ENCODE measurements around the gene HK3.

Gene HK3

DNA sequence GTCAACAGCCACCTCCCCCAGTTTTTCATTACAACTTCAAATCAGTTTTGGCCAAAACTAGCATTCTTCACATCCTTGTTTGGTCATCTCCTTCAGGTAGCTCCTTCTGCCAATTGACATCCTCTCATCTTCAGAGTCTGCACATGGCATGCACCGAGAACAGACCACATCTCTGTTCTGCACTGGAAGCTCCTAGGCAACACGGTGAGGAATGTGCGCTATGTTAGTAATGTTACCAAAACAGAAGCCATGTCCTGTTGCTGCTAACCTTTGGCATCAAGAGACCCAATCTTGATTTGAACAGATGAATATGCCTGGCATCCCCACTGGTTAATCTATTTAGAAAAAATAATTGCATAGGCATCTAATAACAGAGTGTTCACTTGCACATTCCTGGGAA lies 5.1 kb upstream of the HK3 start:
- H3K4me3 ChIP-seq (ENCODE audit: low read length) = no peak overlapping the region
- TF ChIP-seq, protein P1, sequence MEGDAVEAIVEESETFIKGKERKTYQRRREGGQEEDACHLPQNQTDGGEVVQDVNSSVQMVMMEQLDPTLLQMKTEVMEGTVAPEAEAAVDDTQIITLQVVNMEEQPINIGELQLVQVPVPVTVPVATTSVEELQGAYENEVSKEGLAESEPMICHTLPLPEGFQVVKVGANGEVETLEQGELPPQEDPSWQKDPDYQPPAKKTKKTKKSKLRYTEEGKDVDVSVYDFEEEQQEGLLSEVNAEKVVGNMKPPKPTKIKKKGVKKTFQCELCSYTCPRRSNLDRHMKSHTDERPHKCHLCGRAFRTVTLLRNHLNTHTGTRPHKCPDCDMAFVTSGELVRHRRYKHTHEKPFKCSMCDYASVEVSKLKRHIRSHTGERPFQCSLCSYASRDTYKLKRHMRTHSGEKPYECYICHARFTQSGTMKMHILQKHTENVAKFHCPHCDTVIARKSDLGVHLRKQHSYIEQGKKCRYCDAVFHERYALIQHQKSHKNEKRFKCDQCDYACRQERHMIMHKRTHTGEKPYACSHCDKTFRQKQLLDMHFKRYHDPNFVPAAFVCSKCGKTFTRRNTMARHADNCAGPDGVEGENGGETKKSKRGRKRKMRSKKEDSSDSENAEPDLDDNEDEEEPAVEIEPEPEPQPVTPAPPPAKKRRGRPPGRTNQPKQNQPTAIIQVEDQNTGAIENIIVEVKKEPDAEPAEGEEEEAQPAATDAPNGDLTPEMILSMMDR (conservative IDR thresholded peaks at IDR 0.05; ENCODE audit: low read length) = no peak
- no peak for DNase-seq (ENCODE audit: low read depth)

DNA sequence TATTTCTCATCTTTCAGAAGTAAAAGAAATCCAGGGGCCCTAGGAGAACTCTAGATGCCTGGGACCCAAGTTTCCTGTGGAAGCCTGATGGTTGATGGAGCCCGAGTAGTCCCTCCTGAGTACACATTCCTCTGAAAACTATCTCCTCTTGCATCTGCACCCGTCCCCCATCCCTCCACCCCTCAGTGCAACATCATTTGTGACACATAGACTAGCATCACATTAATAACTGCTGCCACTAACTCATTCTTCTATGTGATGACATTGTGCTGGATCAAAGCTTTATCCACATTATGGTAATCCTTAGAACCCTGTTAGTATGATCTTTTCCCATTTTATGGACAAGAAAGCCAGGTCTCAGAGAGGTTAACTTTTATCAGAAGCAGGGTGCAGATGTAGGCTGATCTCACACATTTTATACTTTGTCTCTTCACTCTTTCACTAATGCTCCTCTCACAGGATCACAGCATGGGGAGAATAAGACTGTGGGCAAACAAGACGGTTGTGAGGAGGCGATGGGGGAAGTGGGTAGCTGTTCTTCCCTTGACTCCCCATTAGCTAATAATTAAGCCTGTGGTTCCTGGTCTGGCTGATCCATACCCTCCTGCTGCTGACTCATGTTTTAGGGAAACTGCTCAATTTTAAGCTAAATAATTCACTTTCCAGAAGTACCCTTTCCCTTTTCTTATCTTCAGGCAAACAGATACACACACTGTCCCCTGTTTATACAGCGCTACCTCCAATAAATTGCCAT lies 3.9 kb upstream of the HK3 start:
- TF ChIP-seq, protein P1 (conservative IDR thresholded peaks at IDR 0.05; ENCODE audit: low read length) = no peak
- H3K4me3 ChIP-seq (ENCODE audit: low read length) = no peak overlapping the region
- DNase-seq (ENCODE audit: low read depth) = no peak

DNA sequence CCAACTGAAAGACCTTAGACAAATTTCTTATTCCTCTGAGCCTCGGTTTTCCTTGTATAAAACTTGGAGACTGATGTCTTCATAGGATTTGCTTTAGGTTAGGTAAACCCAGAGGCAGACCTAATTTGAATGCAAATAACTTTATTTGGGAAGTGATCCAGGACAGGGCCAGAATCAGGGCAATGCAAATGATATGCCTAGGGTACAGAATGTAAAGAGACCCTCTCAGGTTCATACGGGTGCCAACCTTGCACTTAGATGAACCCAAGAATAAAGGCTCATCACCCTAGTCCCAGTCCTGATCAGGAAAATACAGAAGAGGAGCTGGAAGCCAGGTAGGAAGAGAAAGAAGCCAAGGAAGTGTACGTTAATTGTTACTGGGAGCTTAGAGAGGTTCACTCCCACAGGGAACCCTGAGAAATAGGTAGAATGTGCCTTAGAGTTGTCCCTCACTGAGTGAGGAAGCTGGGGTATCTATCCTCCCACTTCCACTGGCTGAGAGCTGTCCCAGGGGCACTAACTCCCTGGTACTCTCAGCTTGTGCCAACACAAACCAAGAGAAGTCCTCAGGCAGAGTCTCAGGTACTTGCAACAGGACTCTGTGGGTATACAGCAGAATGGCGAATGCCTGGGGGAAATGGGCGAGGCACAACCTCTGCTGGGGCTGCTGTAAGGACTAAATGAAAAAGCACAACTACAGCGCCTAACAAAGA lies 3.1 kb upstream of the HK3 start:
- TF ChIP-seq, protein P1 (conservative IDR thresholded peaks at IDR 0.05; ENCODE audit: low read length) = no peak
- H3K4me3 ChIP-seq (ENCODE audit: low read length) = no peak overlapping the region
- DNase-seq (ENCODE audit: low read depth) = no peak

DNA sequence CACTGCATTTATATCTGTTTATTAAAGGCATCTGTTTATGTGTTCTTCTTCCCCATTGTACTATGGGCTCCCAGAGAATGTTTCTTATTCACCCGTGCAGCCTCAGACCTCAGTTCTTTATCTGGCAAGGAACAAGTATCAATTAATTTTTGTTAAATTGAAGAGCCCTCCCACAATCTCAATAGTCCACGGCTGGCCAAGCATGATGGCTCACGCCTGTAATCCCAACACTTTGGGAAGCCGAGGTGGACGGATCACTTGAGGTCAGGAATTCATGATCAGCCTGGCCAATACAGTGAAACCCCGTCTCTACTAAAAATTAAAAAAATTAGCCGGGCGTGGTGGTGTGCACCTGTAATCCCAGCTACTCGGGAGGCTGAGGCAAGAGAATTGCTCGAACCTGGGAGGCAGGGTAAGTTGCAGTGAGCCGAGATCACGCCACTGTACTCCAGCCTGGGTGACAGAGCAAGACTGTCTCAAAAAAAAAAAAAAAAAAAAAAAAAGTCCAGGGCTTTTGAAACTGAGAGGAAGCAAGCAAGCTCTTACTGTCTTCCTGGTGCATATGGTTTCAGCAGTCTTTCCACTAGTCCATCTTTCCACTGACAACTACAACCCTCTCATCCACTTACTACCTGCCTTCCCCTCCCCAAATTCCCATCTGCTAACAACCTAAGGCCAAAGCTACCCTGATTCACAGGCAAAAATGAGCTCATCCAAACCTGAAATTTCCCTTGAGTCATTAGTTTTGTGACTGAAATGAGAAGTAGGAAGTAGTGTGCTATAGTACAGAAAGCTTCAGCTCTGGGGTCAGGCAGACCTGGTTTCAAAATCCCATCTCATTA lies 2.3 kb upstream of the HK3 start:
- TF ChIP-seq, protein P1 (conservative IDR thresholded peaks at IDR 0.05; ENCODE audit: low read length) = no peak
- H3K4me3 ChIP-seq (ENCODE audit: low read length) = no peak overlapping the region
- no peak for DNase-seq (ENCODE audit: low read depth)

DNA sequence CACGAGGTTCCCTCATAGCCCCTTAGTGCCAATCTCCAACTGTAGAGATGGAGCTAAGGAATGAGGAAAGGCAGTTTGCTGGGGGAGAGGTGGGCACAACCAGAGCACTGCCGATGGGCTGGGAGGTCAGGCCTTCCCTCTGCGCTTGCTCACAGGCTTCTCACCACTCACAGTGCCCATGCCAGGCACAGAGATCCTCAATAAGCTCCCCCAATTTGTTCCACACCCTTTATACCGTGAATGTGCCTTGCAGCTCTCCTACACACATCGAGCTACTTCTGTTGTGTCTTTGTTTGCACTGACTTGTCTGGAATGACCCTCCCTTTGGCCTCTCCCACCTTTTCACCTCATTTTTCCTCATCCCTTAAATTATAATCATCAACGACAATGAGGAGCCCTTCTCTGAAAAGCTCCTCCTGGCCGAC lies 1.6 kb upstream of the HK3 start:
- TF ChIP-seq, protein P1 (conservative IDR thresholded peaks at IDR 0.05; ENCODE audit: low read length) = no peak
- no peak for DNase-seq (ENCODE audit: low read depth)
- no peak overlapping the region for H3K4me3 ChIP-seq (ENCODE audit: low read length)

DNA sequence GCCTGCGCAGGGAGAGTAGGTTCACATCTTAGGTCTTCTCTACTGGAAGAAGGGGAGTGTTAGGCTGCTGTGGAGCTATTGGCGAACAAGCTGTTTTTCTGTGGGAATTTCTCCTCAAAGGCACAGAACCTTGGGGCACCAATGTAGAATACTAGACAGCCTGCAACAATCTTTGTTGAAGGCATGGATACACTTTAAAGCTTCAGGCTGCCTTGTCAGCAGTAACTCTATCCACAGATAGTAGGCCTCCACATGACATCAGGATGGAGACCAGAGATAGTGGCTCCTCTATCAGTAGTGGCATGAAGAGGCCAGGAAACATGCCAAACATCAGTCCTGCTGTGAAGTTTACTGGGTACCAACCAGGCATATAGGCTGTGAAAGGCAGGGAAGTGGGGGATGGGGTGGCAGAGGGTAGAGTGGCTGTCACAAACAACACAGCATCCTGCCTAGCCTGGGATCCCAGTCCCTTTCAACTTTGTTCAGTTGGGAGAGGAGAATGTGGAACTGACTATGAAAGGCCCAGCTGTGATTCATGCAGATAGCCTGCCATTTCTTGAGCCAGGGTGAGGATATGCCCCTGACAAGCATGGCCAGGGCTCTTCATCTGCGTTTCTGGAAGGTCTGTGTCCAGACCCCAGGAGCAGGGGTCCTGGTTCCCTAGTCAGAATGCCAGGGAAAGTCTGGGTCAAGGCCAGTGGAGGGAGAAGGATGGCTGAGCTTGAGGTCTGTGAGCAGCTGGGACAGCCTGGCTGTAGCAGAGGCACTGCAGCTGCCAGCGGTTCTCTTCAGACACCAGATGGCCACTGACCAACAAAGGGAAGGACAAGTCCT lies 1.0 kb upstream of the HK3 start:
- DNase-seq (ENCODE audit: low read depth) = no peak
- TF ChIP-seq, protein P1 (conservative IDR thresholded peaks at IDR 0.05; ENCODE audit: low read length) = no peak
- H3K4me3 ChIP-seq (ENCODE audit: low read length) = no peak overlapping the region
